ENCODE measurements around the gene ANKS3.
"Not testable (repeated sequence)": the region's sequence is repeated elsewhere in the genome, so short reads cannot be mapped to it uniquely, and the experiment has no call there.

Gene ANKS3

DNA sequence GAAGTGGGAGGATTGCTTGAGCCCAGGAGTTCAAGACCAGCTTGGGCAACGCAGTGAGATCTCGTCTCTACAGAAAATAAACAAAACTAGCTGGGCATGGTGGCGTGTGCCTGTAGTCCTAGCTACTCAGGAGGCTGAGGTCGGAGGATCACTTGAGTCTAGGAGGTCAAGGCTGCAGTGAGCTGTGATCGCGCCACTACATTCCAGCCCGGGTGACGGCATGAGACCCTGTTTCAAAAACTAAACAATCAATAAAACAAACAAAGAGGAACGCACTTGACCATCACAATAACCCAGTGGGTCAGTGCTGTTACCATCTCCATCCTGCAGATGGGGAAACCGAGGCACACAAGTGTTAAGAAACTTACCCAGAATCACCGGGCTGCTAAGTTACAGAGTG, 19.2 kb upstream of the ANKS3 start:
- DNase-seq (ENCODE audit: low read depth in 2 of 2): no peak

DNA sequence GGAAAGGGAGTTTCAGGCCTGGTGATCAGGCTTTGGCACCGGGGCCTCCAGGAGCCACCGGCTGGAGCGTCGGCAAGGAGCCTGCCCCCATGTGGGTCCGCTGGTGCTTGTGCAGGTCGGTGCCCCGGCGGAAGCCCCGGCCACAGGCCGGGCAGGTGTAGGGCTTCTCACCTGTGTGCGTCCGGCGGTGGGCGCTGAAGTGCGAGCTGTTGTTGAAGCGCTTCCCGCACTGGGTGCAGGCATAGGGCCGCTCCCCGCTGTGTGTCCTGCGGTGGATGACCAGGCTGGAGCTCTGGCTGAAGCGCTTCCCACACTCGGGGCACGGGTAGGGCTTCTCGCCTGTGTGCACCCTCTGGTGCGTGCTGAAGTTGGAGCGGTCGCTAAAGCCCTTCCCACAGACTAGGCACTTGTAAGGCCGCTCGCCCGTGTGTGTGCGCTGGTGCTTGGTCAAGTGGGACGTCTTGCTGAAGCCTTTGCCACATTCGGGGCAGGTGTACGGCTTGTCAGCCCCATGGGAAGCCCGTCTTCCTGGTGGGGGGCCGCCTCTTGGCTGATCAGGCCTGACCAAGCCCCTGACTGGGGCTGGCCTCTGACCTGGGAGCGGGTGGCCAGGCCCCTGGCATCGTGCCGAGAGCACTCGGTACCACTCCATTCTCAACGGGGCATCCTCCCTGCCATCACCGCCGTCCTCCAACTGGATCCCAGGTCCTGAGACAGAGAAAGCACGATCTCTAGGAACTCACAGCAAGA, 18.5 kb upstream of the ANKS3 start:
- no peak for DNase-seq (ENCODE audit: low read depth in 2 of 2)

DNA sequence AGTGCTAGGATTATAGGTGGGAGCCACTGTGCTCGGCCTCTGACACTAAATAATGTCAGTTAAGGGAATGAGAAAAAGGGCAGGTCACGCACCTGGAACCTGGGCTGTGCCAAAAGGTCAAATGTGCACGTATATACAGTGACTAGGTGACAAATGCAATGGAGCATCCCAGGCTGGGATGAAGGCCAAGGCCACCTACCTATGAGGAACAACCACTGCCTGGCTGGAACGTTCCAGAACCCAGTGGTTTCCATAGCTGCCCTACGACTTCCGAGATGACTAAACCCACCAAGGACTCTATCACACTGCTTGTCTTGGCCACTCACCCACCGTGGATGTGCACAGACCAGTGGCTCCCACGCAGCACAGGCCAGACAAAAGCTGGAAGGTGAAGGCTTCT, 16.8 kb upstream of the ANKS3 start:
- no peak for DNase-seq (ENCODE audit: low read depth in 2 of 2)

DNA sequence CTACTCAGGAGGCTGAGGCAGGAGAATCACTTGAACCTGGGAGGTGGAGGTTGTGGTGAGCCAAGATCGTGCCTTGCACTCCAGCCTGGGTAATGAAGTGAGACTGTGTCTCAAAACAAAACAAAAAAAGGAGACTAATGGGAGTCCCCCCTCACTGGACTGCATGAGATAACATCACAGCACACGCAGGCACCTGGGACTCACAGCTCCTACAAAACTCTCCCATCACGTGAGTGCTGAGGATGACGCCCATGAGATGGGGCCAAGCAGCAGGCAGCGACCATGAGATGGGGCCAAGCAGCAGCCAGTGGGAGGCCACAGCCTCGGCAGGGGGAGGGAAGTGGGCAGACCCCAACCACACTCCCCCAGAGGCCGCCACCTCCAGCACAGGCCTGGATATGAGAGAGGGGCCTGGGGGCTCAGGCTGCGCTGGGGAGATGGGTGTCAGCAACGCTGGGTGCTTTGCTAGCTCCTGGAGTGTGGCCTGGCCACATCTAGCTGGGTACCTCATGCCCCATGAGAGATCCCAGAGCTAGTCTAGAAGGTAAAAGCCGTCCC, 15.7 kb upstream of the ANKS3 start:
- no peak for DNase-seq (ENCODE audit: low read depth in 2 of 2)

DNA sequence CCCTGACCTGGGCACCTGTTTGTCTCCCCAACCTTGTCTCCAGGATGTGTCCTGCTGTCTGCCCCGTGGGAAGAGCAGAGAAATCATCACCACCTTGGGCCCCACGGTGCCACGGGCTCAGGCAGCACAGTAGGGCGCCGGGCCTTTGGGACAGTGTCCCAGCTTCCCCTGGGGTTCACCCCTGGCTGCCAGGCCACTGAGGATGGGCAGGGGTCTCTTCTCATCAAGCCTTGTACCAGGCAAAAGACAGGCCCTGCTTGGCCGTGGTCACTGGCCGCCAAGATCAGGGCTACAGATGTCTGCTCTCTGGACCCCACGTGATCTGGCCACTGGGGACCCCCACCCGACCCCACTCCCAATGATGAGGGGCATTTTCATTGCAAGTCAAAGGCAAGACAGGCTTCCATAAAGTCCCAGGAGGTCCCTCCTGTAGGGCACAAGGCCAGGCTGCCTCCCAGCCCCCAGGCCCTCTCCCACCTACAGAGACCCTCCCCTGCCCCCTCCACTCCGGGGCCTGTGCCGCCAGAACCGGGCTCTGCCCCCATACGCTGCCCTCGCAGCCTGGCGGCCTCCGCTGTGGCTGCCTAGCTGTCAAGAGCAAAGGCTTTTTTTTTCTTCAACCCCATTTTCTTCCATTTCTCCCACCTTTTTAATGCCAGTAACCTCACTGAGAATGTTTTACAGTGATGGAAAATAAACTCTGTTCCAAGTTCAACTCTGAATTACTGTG, 14.8 kb upstream of the ANKS3 start:
- no peak for DNase-seq (ENCODE audit: low read depth in 2 of 2)

DNA sequence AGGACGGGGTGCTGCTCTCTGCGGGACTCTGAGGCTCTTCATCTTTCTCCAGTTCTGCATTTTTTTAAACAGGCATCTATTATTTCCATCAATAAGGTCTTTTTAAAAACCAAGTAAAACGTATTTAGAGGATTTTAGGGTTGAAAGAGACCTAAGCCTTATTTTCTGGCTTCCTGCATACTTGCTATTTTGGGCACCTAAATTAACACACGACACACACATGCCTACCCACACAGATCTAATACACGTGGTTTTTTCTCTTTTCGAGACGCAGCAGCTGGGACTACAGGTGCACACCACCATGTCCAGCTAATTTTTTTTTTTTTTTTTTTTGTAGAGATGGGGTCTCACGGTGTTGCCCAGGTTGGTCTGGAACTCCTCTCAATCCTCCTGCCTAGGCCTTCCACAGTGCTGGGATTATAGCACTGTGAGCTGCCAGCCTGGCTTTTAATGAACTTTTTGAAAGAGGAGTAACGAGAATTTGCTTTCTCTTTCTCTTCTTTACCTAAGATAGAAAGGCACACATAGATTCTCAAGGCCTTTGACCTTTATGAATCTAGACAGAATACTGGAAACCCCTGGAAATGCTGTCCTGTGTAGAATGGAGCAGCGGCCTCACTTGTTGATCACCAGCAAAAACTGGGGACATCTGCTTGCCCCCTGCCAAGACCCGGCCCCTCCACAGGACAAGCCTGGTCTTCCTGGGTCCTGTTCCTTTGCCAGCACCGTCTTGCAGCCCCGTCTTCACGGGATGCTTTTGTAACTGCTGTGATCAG, 14.0 kb upstream of the ANKS3 start:
- no peak for DNase-seq (ENCODE audit: low read depth in 2 of 2)

DNA sequence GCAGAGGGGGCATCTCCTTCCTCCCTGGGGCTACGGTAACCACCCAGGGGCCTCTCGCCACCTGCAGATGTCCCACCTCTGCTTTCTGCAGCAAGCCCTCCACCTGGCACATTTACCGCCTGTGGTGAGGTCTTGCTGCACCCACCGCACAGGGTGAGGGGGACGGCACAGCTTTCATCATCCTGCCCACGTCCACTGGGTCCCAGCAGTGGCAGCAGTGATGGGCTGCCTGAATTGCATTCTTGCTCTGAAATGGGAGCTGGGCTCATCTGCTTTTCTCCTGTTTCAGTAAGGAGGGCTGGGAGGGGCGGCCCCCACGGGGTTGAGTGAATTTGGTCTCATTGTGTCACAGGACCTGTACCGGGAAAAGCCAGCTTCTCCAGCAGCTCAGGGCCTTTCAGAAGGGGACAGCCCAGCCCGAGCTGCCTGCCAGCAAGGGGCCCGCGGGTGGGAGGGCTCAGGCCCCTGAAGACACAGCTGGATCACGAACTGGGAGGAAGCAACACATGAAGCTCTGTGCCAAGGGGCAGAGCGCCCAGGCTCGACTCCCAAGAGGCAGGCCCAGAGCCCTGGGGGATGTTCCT, 13.0 kb upstream of the ANKS3 start:
- no peak for DNase-seq (ENCODE audit: low read depth in 2 of 2)

DNA sequence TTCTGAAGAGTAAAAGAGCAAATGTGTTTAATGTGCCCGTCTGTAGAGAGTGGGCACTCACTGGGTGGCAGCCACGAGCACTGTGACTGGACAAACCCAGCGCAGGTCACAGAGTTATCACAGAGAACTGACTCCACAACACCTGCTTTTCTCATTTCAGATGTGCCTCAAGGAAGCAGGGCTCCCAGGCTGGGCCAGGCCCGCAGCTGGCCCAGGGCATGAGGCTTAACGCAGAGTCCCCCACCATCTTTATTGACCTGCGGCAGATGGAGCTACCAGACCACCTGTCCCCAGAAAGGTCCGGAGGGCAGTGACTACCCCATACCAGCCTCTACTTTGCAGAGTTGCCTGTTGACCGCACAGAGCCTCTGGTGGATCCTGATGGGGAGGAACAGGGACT, 12.1 kb upstream of the ANKS3 start:
- DNase-seq (ENCODE audit: low read depth in 2 of 2): no peak

DNA sequence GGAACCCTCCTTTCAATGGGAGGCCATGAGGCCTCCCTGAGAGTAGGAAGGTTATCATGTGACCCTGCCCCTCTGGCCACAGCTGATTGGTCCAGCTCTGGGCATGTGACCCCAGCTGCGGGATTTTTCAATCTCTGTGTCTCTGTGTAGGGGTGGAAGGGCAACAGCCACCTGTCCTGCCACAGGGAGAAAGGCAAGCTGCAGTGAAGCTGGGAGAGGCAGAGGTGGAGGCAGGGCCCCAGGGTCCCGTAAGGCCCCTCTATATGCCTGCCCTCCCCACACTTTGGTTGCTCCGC, 11.2 kb upstream of the ANKS3 start:
- DNase-seq (ENCODE audit: low read depth in 2 of 2): no peak

DNA sequence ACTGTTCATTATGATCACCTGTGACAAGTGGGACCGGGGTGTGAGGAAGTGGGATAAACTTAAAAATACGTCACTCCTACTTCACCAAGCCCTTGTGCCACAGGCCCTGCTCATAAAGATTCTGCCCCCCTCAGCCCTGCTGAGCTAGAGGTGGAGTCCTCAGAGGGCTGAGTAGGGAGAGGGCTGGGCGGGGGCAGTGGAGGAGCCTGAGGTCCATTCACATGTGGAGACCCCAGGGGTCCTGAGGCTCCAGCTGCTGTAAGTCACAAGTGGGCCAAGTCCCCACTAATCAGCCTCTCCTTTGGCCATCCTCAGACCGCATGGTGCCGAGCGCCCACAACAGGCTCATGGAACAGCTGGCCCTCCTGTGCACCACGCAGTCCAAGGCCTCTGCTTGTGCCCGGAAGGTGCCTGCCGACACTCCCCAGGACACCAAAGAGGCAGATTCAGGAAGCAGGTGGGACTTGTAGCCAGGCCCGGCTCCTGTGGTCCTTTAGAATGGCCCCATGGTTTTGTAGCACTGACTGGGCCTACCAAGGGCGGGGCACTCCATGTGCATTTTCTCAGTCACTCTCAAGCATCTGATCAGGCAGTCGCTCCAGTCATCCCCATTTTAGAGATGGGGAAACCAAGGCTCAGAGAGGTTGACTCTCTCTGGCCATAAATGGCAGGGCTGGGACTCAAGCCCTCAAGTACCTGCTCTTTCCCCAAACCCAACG, 10.6 kb upstream of the ANKS3 start:
- DNase-seq (ENCODE audit: low read depth in 2 of 2): no peak

DNA sequence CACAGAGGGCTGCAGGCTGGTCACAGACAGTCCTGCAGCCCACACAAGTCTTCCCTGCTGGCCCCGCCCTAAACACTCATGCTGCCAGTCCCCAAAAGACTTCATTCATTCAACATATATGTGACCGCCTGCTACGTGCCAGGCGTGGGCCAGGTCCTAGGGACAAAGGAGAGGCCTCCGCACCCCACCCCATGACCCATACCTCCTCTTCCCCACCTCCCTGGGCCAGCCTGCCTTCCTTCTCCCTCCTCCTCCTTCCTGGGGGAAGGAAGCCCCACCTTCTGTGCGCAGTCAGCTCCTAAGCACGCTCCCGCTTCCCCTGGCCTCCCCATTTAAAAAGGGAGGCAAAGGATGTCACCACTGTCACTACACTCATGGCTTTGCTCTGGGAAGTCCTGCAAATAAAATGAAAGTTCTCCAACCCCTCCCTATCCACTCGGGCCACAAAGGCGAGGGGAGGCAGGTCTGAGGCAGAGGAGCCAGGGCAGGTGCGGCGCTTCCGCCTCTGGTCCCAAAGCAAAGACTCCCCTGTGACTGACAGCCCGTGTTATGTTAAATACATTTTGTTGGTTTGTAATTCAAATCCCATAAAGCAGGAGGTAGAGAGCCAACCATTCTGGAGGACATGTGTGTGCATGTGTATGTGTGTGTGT, 9.3 kb upstream of the ANKS3 start:
- no peak for DNase-seq (ENCODE audit: low read depth in 2 of 2)

DNA sequence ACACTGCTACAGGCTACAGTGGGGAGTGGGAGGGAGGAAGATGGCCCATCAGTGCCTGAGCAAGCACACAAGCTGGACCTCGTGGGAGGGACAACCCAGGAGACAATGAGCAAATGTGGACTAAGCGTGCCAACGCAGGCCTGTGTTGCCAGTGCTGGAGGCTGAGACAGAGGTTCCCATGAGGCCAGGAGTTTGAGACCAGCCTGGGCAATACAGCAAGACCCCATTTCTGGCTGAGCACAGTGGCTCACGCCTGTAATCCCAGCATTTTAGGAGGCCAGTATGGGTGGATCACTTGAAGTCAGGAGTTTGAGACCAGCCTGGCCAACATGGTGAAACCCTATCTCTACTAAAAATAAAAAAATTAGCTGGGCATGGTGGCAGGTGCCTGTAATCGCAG, 4.3 kb upstream of the ANKS3 start:
- DNase-seq (ENCODE audit: low read depth in 2 of 2): not testable (repeated sequence)

DNA sequence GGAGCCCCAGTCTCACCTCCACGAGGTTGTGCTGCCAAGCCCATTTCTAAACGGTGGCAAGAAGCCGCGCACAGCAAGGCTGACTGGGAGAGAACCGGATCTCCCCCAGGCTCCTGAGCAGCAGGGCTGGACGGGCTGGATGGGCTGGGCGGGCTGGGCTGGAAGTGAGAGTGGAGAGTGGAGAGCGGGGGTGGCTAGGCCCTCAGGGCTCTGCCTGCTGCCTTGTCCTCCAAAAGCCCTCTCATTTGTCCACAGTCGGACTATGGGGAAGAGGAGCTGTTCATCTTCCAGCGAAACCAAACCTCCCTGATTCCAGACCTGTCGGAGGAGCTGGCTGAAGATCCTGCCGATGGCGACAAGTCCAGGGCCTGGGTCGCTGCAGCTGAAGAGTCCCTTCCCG, 3.5 kb upstream of the ANKS3 start:
- DNase-seq (ENCODE audit: low read depth in 2 of 2): no peak

DNA sequence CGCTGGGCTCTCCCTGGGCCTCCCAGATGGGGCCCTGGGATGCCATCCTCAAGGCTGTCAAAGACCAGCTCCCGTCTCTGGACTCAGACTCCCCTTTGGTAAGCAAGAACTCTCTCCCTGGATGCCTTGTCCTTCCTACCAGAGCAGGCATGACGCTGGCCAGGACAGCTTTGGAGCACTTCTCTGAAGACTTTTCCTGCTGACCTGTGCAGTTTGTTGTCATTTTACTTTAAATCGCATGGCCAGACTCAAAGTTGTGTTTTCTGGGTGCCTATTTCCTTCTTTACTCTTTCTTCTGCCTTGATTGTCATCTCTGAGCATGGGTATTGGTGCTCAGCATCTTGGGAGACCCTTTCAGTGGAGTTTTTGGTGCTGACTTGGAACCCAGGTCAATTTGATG, 2.5 kb upstream of the ANKS3 start:
- no peak for DNase-seq (ENCODE audit: low read depth in 2 of 2)

DNA sequence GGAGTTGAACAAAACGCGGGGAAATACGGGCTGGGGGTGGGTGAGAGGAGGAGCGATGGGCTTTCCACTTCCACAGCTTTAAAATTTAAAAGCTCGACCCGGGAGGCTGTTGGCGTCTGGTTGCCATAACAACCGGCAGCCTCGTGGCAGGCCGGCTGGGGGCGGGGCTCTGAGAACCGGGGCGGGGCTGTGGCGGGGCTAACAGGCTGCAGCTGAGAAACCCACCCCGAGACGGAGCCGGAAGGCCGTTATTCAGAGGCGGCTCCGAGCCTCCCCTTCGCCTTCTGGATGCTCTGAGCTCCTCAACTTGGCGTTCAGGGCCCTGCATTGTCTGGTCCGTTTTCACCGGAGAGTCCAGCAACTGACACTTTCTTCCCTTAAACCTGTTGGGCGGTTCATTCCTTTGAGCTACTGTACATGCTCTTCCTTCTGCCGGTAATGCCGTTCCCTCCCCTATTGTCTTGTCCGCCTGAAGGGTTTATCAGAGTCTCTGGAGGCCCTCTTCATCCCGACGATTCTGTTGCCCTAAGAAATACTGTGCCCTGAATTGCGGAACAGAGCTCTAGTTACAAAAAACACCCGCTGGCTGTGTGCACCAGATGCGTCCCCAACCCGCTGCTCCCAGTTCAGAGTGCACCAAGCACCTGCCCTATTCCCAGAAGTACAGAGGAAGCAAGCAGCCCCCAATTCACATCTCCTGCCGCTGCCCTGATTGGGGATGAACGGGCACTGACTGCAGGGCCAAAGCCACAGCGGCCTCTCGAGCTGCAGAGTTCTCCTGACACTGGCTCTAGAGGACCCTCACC, 862 bp upstream of the ANKS3 start:
- DNase-seq (ENCODE audit: low read depth in 2 of 2): peak; percentile 93 to 96

DNA sequence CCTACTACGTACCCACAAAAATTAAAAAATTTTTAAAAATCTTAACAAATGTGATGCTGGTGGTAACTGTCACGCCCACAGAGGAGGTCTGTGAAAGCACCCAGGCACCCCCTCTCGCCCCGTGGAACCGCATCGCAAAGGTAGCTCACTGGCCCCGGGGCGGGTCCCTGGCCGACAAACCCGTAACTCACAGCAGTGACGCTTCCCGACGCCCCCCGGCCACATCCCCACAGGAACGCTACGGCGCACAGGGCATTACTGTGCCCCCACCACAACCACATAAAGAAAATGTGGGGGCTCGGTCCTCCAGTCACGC, 366 bp downstream of the ANKS3 start:
- DNase-seq (ENCODE audit: low read depth in 2 of 2): peak; percentile 18 to 31

DNA sequence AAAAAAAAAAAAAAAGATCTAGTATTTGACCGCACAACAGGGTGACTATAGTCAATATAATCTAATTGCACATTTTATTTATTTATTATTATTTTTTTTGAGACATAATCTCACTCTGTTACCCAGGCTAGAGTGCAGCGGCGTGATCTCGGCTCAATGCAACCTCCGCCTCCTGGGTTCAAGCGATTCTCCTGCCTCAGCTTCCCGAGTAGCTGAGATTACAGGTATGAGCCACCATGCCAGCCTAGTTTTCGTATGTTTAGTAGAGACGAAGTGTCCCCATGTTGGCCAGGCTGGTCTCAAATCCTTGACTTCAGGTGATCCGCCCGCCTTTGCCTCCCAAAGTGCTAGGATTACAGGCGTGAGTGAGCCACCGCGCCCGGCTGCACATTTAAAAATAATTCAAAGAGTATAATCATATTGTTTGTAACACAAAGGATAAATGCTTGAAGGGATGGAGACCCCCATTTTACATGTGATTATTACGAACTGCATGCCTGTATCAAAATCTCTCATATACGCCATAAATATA, 794 bp downstream of the ANKS3 start:
- no peak for DNase-seq (ENCODE audit: low read depth in 2 of 2)

DNA sequence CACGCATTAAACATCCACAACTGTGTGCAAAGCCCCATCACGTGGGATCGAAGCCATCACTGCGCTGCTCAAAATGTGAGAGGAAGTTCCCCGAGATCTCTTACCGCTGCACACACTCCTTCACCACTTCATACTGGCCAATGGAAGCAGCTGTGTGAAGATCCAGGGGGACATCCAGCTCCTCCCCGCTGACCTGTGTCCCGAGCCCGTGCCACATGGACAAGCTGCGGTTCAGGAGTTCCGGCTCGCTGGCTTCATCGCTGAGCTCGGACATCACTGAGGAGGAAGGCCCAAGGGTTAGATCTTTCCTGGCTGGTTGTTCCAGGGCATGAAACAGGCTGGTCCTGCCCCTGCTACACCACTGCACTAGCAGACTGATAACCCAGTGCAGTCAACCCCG, 4.2 kb downstream of the ANKS3 start:
- no peak for DNase-seq (ENCODE audit: low read depth in 2 of 2)

DNA sequence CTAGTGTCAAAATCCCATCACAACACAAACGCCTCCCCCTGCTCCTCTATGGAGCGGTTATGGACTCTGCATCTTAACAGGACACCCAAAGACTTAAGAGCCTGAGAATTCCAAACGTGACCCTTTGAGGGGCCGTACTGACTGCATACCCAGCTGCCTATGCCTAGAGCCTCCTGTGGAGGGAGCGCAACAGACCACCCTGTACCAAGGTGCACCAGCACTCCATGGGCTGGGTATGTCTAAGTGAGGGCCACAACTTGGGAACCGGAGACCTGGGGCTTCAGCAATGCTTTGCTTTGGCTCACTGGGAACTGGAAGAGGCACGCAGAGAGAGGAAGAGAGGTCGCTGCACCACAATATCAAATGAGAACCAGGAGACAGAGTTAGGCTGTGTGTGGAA, 5.4 kb downstream of the ANKS3 start:
- no peak for DNase-seq (ENCODE audit: low read depth in 2 of 2)

DNA sequence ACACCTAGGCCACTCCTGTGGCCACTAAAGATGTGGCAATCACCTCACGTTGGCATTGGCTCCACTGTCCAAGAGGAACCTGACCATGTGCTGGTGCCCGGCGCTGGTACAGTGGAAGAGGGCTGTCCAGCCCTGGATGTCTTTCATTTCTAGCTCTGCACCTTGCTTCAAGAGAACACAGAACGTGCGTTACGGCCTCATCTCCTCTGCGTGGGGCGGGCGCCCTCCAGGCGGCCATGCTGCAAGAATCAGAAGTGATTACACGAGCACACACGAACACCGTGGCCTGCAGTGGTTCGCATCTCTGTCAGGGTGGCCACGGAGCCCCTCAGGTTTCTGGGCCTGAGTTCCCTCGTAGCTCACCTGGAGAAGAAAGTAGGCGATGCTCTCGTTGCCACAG, 7.5 kb downstream of the ANKS3 start:
- no peak for DNase-seq (ENCODE audit: low read depth in 2 of 2)

Measured in stimulated activated CD4-positive, alpha-beta T cell treated with anti-CD3 and anti-CD28 coated beads, Interleukin-1b, Interleukin-23, amount 100 ng/mL, for 4 hours (primary cell).